KG1 (cell line): ENCODE data around the gene ATPAF2.

Experiments used
- DNase-seq: peaks from one replicate; lab custom pipeline; 2025; lab: John Stamatoyannopoulos, UW

The ATPAF2 gene

GRCh38 chr17:18039535-18040260 is 730 bp upstream of the ATPAF2 start:
- no peak for DNase-seq

GRCh38 chr17:18038149-18038850 is 668 bp downstream of the ATPAF2 start:
- no peak for DNase-seq

- no peak for DNase-seq
Measured at GRCh38 chr17:18037486-18037885, 1.5 kb downstream of the ATPAF2 start.

- DNase-seq: no peak
Measured at GRCh38 chr17:18035704-18036103, 3.3 kb downstream of the ATPAF2 start.

- peak; percentile 3 for DNase-seq
Measured at GRCh38 chr17:18033442-18034099, 5.4 kb downstream of the ATPAF2 start.

- DNase-seq: no peak
Measured at GRCh38 chr17:18031955-18032354, 7.0 kb downstream of the ATPAF2 start.

- DNase-seq: no peak
Measured at GRCh38 chr17:18028952-18029540, 9.9 kb downstream of the ATPAF2 start.

GRCh38 chr17:18028114-18028951 is 10.6 kb downstream of the ATPAF2 start:
- DNase-seq: no peak

GRCh38 chr17:18027280-18027679 is 11.7 kb downstream of the ATPAF2 start:
- DNase-seq: no peak

- no peak for DNase-seq
Measured at GRCh38 chr17:18025945-18026776, 12.8 kb downstream of the ATPAF2 start.

- no peak for DNase-seq
Measured at GRCh38 chr17:18025241-18025944, 13.6 kb downstream of the ATPAF2 start.

- DNase-seq: no peak
Measured at GRCh38 chr17:18021372-18021771, 17.6 kb downstream of the ATPAF2 start.

- no peak for DNase-seq
Measured at GRCh38 chr17:18020971-18021370, 18.0 kb downstream of the ATPAF2 start.

GRCh38 chr17:18019838-18020154 is 19.2 kb downstream of the ATPAF2 start:
- DNase-seq: no peak

- DNase-seq: no peak
Measured at GRCh38 chr17:18018411-18018921, 20.5 kb downstream of the ATPAF2 start.

- DNase-seq: no peak
Measured at GRCh38 chr17:18017958-18018357, 21.0 kb downstream of the ATPAF2 start.

GRCh38 chr17:18016426-18016825 is 22.5 kb downstream of the ATPAF2 start:
- no peak for DNase-seq

- DNase-seq: no peak
Measured at GRCh38 chr17:18015593-18015992, 23.4 kb downstream of the ATPAF2 start.

GRCh38 chr17:18014006-18014405 is 25.0 kb downstream of the ATPAF2 start:
- no peak for DNase-seq

GRCh38 chr17:18011286-18011685 is 27.7 kb downstream of the ATPAF2 start:
- no peak for DNase-seq
